Stomach smooth muscle (tissue), 2 donors: ENCODE data around the gene DEAF1.
A peak's percentile ranks its signal among the peaks of the same experiment; 100 is the strongest.

Source experiments
- H3K27ac ChIP-seq: one replicate; pipeline ENCODE4 v1.7.0; 2013; ENCODE audit warnings: mild to moderate bottlenecking, low read length, inconsistent platforms
- H3K27me3 ChIP-seq, 2 donors: one replicate each; pipeline ENCODE4 v1.7.0; 2013; ENCODE audit warnings: low read length in 2 of 2; ENCODE audit not compliant: insufficient read depth in 2 of 2, control insufficient read depth in 1 of 2
- H3K36me3 ChIP-seq, 2 donors: one replicate each; pipeline ENCODE4 v1.7.0; 2013; ENCODE audit warnings: low read length in 2 of 2; ENCODE audit not compliant: control insufficient read depth in 2 of 2, insufficient read depth in 2 of 2
- H3K4me1 ChIP-seq: one replicate; pipeline ENCODE4 v1.7.0; 2013; ENCODE audit warnings: low read length; ENCODE audit not compliant: control insufficient read depth, insufficient read depth
- H3K4me3 ChIP-seq, 2 donors: one replicate each; pipeline ENCODE4 v1.7.0; 2013; ENCODE audit warnings: low read length in 2 of 2
- H3K9ac ChIP-seq, 2 donors: one replicate each; pipeline ENCODE4 v1.7.0; 2013; ENCODE audit warnings: low read length in 2 of 2, mild to moderate bottlenecking in 1 of 2
- H3K9me3 ChIP-seq, 2 donors: one replicate each; pipeline ENCODE4 v1.7.0; 2013; ENCODE audit warnings: low read length in 2 of 2; ENCODE audit not compliant: control insufficient read depth in 2 of 2
- donor health status: healthy.
- donor health status: Pancreatic carcinoma.

DEAF1 gene

GRCh38 chr11:673866-674265 is 21.2 kb downstream of the DEAF1 start:
- Histone ChIP-seq H3K9me3 (no peaks in the 10 kb centered on the region), H3K4me3 (no peak overlapping the region), H3K36me3 (peaks cover 17 to 20% of the 10 kb centered on the region in 2 donors), H3K9ac (no peak overlapping the region), H3K27ac (no peak overlapping the region), H3K4me1 (no peaks in the 10 kb centered on the region), H3K27me3 (no peaks in the 10 kb centered on the region)

GRCh38 chr11:665704-666281 is 29.2 kb downstream of the DEAF1 start:
- Histone ChIP-seq H3K27ac (peak overlapping the region; percentile 41), H3K4me3 (peak overlapping the region in 1 of 2 donors; percentile 29), H3K9ac (peak overlapping the region in 1 of 2 donors; percentile 47)

DNA sequence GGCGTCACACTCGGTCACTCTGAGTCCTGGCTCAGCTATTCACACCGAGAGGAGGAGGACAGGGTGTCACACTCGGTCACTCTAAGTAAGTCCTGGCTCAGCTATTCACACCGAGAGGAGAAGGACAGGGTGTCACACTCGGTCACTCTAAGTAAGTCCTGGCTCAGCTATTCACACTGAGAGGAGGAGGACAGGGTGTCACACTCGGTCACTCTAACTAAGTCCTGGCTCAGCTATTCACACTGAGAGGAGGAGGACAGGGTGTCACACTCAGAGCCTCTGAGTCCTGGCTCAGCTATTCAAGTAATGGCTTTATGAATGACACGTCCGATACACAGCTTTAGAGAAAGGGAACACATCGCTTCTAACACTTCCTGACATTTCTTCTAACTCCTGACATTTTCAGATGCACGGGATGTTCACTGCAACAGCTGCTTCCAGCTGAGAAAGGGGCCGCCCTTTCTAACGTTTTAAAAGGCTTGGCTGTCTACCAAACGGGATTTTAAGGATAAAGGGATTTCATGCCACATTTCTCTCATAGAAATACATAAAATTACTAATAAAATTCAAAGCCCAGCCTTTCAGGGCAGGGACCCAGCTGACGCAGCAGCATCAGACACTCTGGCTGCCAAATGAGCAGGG is 29.8 kb downstream of the DEAF1 start:
- Histone ChIP-seq H3K36me3 (peaks cover 3 to 12% of the 10 kb centered on the region in 2 donors), H3K9me3 (no peaks in the 10 kb centered on the region), H3K4me1 (peaks cover 11% of the 10 kb centered on the region), H3K27ac (peak overlapping the region; percentile 41), H3K27me3 (no peaks in the 10 kb centered on the region), H3K4me3 (peak overlapping the region in 1 of 2 donors; percentile 29), H3K9ac (no peak overlapping the region)

More at GRCh38 chr11:665704-666281, 29.2 kb downstream of the DEAF1 start:
- Histone ChIP-seq H3K4me1 (peaks cover 11% of the 10 kb centered on the region), H3K9me3 (no peaks in the 10 kb centered on the region), H3K36me3 (peaks cover 3 to 10% of the 10 kb centered on the region in 2 donors), H3K27me3 (no peaks in the 10 kb centered on the region)

- H3K4me1 ChIP-seq, result peaks cover 11% of the 10 kb centered on the region
- H3K9me3 ChIP-seq, result no peaks in the 10 kb centered on the region
- H3K4me3 ChIP-seq, result no peak overlapping the region
- H3K27ac ChIP-seq, result no peak overlapping the region
- H3K27me3 ChIP-seq, result no peaks in the 10 kb centered on the region
- H3K36me3 ChIP-seq, result peaks cover 10 to 16% of the 10 kb centered on the region in 2 donors
- no peak overlapping the region for H3K9ac ChIP-seq
Measured at GRCh38 chr11:662689-663274, 32.2 kb downstream of the DEAF1 start.

DNA sequence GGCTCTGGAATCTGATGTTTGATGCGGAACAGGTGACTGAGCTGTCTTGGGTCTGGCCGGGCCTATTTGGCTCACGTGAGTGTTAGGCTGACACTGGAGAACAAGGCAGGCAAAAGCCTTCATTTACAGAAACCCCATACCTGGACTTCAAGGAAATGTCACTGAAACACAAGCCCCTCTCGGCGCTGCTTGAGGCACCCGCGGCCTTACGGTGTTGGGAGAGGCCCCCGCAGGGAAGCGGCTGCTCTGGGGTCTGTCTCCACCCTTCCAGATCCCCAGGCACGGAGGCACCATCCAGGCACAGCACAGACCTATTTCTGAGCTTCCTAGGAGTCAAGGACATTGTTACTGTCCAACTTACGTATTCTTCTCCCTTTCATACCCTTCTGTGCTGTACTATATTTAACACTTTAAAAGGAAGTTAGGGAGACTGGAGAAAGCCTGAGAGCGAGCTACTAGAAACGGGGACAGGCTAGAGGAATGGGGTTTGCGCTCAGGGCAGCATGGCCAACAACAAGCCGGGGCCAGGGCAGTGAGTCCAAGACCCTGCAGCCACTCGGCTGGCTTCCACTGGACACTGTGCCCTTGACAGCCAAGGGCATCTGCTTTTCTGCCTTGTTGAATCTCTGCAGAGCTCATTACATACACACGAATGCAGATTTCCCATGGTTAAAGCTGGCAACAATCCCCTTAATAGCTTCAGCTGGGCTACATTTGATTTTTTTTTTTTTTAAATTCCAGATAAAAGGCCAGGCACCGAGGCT is 34.2 kb downstream of the DEAF1 start:
- no peak overlapping the region for H3K4me3 ChIP-seq
- H3K27me3 ChIP-seq, result no peaks in the 10 kb centered on the region
- H3K9ac ChIP-seq, result no peak overlapping the region
- H3K9me3 ChIP-seq, result no peaks in the 10 kb centered on the region
- H3K36me3 ChIP-seq, result peaks cover 10 to 19% of the 10 kb centered on the region in 2 donors
- peaks cover 11% of the 10 kb centered on the region for H3K4me1 ChIP-seq
- H3K27ac ChIP-seq, result no peak overlapping the region

DNA sequence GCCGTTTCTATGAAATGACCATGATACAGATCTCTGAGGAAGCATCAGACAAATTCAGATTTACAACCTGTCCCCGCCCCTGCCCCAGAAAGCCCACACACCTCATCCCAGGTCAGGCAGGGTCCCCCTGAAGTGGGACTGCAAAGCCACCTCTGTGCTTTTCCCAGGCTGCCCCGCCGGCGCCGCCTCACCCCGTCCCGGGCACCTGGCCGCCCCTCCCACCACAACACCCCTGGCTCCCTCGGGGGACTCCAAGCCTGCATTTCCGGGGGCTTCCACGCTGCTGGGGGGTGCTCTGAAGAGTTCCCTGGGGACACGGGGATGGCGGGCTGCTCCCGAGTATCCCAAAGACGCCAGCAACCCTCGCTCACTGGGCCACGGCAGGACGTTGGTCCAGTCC is 34.7 kb downstream of the DEAF1 start:
- peaks cover 5% of the 10 kb centered on the region for H3K4me1 ChIP-seq
- no peak overlapping the region for H3K27ac ChIP-seq
- no peaks in the 10 kb centered on the region for H3K27me3 ChIP-seq
- no peak overlapping the region for H3K9ac ChIP-seq
- H3K36me3 ChIP-seq, result peaks cover 10 to 15% of the 10 kb centered on the region in 2 donors
- H3K4me3 ChIP-seq, result no peak overlapping the region
- no peaks in the 10 kb centered on the region for H3K9me3 ChIP-seq

- H3K27ac ChIP-seq, result no peak overlapping the region
- H3K9ac ChIP-seq, result no peak overlapping the region
- no peaks in the 10 kb centered on the region for H3K9me3 ChIP-seq
- no peaks in the 10 kb centered on the region for H3K27me3 ChIP-seq
- H3K4me1 ChIP-seq, result peaks cover 4% of the 10 kb centered on the region
- H3K4me3 ChIP-seq, result no peak overlapping the region
- peaks cover 10 to 15% of the 10 kb centered on the region in 2 donors for H3K36me3 ChIP-seq
Measured at GRCh38 chr11:659532-660085, 35.4 kb downstream of the DEAF1 start.

DNA sequence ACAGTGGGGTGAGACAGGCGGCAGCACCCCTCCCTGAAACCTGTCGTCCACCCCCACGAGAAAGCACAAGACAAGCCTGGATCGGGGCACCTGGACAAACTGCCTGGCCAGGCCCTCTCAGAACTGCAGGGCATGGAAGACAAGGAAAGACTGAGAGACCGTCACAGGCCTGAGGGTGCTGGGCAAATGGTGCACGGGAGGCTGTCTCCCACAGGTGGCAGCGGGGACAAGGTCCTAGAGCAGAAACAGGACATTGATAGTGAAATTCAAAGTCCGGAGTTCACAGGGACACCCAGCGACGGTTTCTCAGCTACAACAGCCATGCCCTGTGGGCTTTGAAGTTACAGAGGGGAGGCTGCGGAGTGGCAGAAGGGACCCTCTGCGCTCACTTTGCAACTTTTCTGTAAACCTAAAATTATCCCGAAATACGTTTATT is 37.3 kb downstream of the DEAF1 start:
- peaks cover 13 to 15% of the 10 kb centered on the region in 2 donors for H3K36me3 ChIP-seq
- H3K4me3 ChIP-seq, result no peak overlapping the region
- H3K4me1 ChIP-seq, result peaks cover 2% of the 10 kb centered on the region
- H3K9me3 ChIP-seq, result no peaks in the 10 kb centered on the region
- H3K9ac ChIP-seq, result no peak overlapping the region
- H3K27ac ChIP-seq, result no peak overlapping the region
- H3K27me3 ChIP-seq, result no peaks in the 10 kb centered on the region

GRCh38 chr11:656866-657265 is 38.2 kb downstream of the DEAF1 start:
- H3K9me3 ChIP-seq, result no peaks in the 10 kb centered on the region
- no peak overlapping the region for H3K4me3 ChIP-seq
- H3K36me3 ChIP-seq, result peaks cover 13 to 15% of the 10 kb centered on the region in 2 donors
- no peaks in the 10 kb centered on the region for H3K27me3 ChIP-seq
- no peak overlapping the region for H3K9ac ChIP-seq
- no peak overlapping the region for H3K27ac ChIP-seq
- H3K4me1 ChIP-seq, result no peaks in the 10 kb centered on the region

DNA sequence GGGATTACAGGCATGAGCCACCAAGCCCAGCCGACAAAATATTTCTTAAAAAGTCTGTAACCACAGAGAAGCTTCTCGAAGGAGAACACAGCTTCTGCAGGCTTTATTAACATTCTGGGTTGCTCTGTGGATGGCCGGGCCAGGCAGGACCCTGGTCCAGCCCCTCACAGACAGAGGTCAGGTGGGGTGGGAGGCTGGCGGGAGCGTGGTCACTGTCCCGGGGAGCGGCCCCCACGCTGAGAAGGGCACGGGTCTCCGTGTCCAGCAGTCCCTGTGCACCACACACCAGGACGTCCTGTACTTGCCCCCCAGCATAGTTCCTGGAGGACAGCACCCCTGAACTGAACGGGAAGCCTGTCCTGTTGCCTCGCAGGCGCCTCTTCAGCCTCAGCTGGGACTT is 38.6 kb downstream of the DEAF1 start:
- Histone ChIP-seq H3K27ac (no peak overlapping the region), H3K36me3 (peaks cover 13 to 15% of the 10 kb centered on the region in 2 donors), H3K9me3 (no peaks in the 10 kb centered on the region), H3K27me3 (no peaks in the 10 kb centered on the region), H3K9ac (no peak overlapping the region), H3K4me1 (no peaks in the 10 kb centered on the region), H3K4me3 (no peak overlapping the region)
